MM.1S (cell line): ENCODE measurements around the gene KLHL14.

Experiments
- EZH2 ChIP-seq: fragments of 300-600 bp; sonication (generic); optimal IDR thresholded peaks from 2 replicates; pipeline ENCODE3; 2017; ENCODE audit warnings: low read depth, mild to moderate bottlenecking, antibody characterized with exemption, low read length, mixed read lengths
- EZH2phosphoT487 ChIP-seq: fragments of 300-600 bp; sonication (generic); IDR thresholded peaks from 2 replicates; pipeline ENCODE4 v1.6.1; 2018; ENCODE audit warnings: antibody characterized with exemption, low read length
- TF ChIP-seq, protein P1 (sequence below): fragments of 300-600 bp; sonication (generic); IDR thresholded peaks from 2 replicates; pipeline ENCODE4 v1.5.1; 2016; ENCODE audit warnings: antibody characterized with exemption, low read length, mixed read lengths

DNA sequence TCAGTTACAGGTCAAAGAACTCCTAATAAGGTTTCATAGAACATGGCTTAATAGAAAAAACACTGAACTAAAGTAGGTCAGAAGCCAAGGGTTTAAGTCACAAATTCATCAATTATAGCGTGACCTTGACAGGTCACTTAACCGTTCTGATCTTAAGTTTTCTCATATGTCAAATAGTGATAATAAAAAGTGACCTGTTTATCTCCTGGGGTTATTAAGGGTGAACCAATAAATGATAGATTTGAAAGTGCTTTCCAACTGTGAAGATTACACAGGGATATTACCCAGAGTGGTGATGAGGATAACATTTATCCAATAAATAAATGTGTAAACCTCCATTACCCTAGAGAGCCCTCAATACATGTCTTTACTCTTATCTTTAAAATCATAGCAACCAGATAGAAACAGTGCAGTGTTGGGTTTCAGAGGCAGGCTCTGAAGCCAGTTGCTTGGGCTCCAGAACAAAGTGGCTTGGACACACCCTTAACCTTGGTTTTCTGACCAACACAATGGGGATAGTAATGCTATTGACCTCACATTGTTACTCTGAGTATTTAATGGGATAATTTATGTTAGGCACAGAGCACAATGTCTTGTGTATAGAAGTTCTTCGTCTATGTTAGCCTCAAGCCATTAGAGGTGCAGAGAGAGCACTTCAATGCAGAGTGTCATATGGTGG, 48.6 kb downstream of the KLHL14 start:
- TF ChIP-seq, protein P1, sequence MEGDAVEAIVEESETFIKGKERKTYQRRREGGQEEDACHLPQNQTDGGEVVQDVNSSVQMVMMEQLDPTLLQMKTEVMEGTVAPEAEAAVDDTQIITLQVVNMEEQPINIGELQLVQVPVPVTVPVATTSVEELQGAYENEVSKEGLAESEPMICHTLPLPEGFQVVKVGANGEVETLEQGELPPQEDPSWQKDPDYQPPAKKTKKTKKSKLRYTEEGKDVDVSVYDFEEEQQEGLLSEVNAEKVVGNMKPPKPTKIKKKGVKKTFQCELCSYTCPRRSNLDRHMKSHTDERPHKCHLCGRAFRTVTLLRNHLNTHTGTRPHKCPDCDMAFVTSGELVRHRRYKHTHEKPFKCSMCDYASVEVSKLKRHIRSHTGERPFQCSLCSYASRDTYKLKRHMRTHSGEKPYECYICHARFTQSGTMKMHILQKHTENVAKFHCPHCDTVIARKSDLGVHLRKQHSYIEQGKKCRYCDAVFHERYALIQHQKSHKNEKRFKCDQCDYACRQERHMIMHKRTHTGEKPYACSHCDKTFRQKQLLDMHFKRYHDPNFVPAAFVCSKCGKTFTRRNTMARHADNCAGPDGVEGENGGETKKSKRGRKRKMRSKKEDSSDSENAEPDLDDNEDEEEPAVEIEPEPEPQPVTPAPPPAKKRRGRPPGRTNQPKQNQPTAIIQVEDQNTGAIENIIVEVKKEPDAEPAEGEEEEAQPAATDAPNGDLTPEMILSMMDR: no peak
- TF ChIP-seq EZH2 (no peak), EZH2phosphoT487 (no peak)
